ENCODE results near the gene MSGN1. TPM values are rescaled to one million over a fixed set of nuclear protein-coding genes. Genes with fewer than 3 reads are reported as not detected.

MSGN1 gene
- polyA plus RNA-seq, 1 of the 3 experiments (the other 2 are of a cell fraction): not detected

- WGBS (ENCODE audit: low lambda C conversion rate): 82% methylated on average over 2 of the region's 2 CpGs
- Histone ChIP-seq H3K9me3 (no peaks in the 10 kb centered on the region), H2AFZ (ENCODE audit: low read depth) (no peak overlapping the region), H4K20me1 (ENCODE audit: insufficient read depth) (no peaks in the 10 kb centered on the region), H3K4me2 (no peak overlapping the region), H3K27ac (ENCODE audit: low read depth in 2 of 2, low read length in 1 of 2) (no peak overlapping the region), H3K9ac (no peak overlapping the region), H3K4me3 (ENCODE audit: low read depth in 2 of 2, low read length in 1 of 2) (no peak overlapping the region), H3K36me3 (replicated peaks in 1 of 2; ENCODE audit: control insufficient read depth in 1 of 2, insufficient read depth in 2 of 2, low read length in 1 of 2) (no peaks in the 10 kb centered on the region), H3F3A (replicated peaks; ENCODE audit: insufficient read depth) (no peaks in the 10 kb centered on the region), H3K27me3 (ENCODE audit: insufficient read depth) (peaks cover 11% of the 10 kb centered on the region; the same call in 1 of the 2 replicates), H3K4me1 (ENCODE audit: control insufficient read depth in 1 of 2, insufficient read depth in 2 of 2, low read depth in 1 of 2, low read length in 1 of 2) (peaks cover 0 to 11% of the 10 kb centered on the region in 2 experiments; a peak in 1 of 4 replicates), H3K79me2 (ENCODE audit: insufficient read depth) (no peaks in the 10 kb centered on the region), H3K9me2 (no peaks in the 10 kb centered on the region)
- CTCF ChIA-PET: interaction anchor here (0.7 to 7.1 kb wide), 5 partner anchors 11 to 109 kb away, joined by 3 to 72 read pairs (median 3); no protein-coding TSS in a partner anchor
- no peak for TF ChIP-seq TEAD4 (IDR thresholded peaks at IDR 0.05; ENCODE audit: borderline replicate concordance, insufficient read depth)
- TF ChIP-seq CTCF (IDR thresholded peaks at IDR 0.05): no peak
- TF ChIP-seq MXI1 (IDR thresholded peaks at IDR 0.05; ENCODE audit: low read depth, low read length): no peak
- no peak for TF ChIP-seq JUND (IDR thresholded peaks at IDR 0.05)
- TF ChIP-seq CHD2 (IDR thresholded peaks at IDR 0.05; ENCODE audit: low read length, partially characterized antibody): no peak
- TF ChIP-seq ELF1 (IDR thresholded peaks at IDR 0.05): no peak
- no peak for TF ChIP-seq NFIC (IDR thresholded peaks at IDR 0.05; ENCODE audit: borderline replicate concordance)
- POLR2A ChIA-PET: no interaction called here
- DNase-seq: no peak
Measured at GRCh38 chr2:17827785-17828184, 11.5 kb downstream of the MSGN1 start.

- ChIA-PET POLR2A (interaction anchor here (1.0 kb wide), 1 partner anchor 77 kb away, joined by 3 read pairs; the partner anchor contains the start of genes GEN1 and SMC6), CTCF (interaction anchor here (0.6 to 7.1 kb wide), 42 partner anchors 8 to 1057 kb away, joined by 3 to 72 read pairs (median 4); partner anchors contain the start of genes GEN1 and MSGN1)
- Histone ChIP-seq H3K4me2 (peak overlapping the region; percentile 75), H3K36me3 (replicated peaks in 1 of 2; ENCODE audit: control insufficient read depth in 1 of 2, insufficient read depth in 2 of 2, low read length in 1 of 2) (no peaks in the 10 kb centered on the region), H3F3A (replicated peaks; ENCODE audit: insufficient read depth) (no peaks in the 10 kb centered on the region), H4K20me1 (ENCODE audit: insufficient read depth) (no peaks in the 10 kb centered on the region), H3K9me3 (no peaks in the 10 kb centered on the region), H3K79me2 (ENCODE audit: insufficient read depth) (no peaks in the 10 kb centered on the region), H3K9me2 (no peaks in the 10 kb centered on the region), H3K4me1 (ENCODE audit: control insufficient read depth in 1 of 2, insufficient read depth in 2 of 2, low read depth in 1 of 2, low read length in 1 of 2) (peaks cover 0 to 10% of the 10 kb centered on the region in 2 experiments; a peak in 1 of 4 replicates), H3K27ac (ENCODE audit: low read depth in 2 of 2, low read length in 1 of 2) (no peak overlapping the region), H3K27me3 (ENCODE audit: insufficient read depth) (peaks cover 11% of the 10 kb centered on the region; the same call in 1 of the 2 replicates), H3K4me3 (ENCODE audit: low read depth in 2 of 2, low read length in 1 of 2) (peak overlapping the region; percentile 43 to 59), H2AFZ (ENCODE audit: low read depth) (peak overlapping the region; percentile 60; the same call in 1 of the 2 replicates), H3K9ac (no peak overlapping the region)
- TF ChIP-seq MAX (IDR thresholded peaks at IDR 0.05; ENCODE audit: low read depth): 0 out of 2 replicates have a peak, but pooled peaks have one; percentile 42
- TF ChIP-seq ELF1 (IDR thresholded peaks at IDR 0.05): no peak
- no peak for TF ChIP-seq FOXJ3 (CRISPR knock-in tag; IDR thresholded peaks at IDR 0.05)
- TF ChIP-seq SMC3 (IDR thresholded peaks at IDR 0.05; ENCODE audit: low read depth, low read length): peak; percentile 71
- TF ChIP-seq RAD21 (IDR thresholded peaks at IDR 0.05; ENCODE audit: low read length): peak; percentile 79
- no peak for TF ChIP-seq SIN3A (IDR thresholded peaks at IDR 0.05; ENCODE audit: borderline replicate concordance, low read depth, low read length)
- 0 out of 2 replicates have a peak, but pooled peaks have one; percentile 4 for TF ChIP-seq NRF1 (IDR thresholded peaks at IDR 0.05; ENCODE audit: low read depth, low read length)
- 0 out of 2 replicates have a peak, but pooled peaks have one; percentile 23 for TF ChIP-seq MXI1 (IDR thresholded peaks at IDR 0.05; ENCODE audit: low read depth, low read length)
- TF ChIP-seq CTCF (IDR thresholded peaks at IDR 0.05): peak; percentile 94
- no peak for TF ChIP-seq TCF12 (IDR thresholded peaks at IDR 0.05)
- TF ChIP-seq USF1 (IDR thresholded peaks at IDR 0.05; ENCODE audit: borderline replicate concordance, low read depth): no peak
- no peak for TF ChIP-seq YY1 (IDR thresholded peaks at IDR 0.05; ENCODE audit: low read depth)
- peak; percentile 92 for DNase-seq
- 8% methylated on average over 37 of the region's 37 CpGs for WGBS (ENCODE audit: low lambda C conversion rate)
Measured at GRCh38 chr2:17830053-17831034, 14.1 kb downstream of the MSGN1 start.

Data from SK-N-SH (cell line).